Measurements from ENCODE around the gene GPT2. TPM values are rescaled to one million over a fixed set of nuclear protein-coding genes. Genes with fewer than 3 reads are reported as not detected.

The GPT2 gene
- total RNA-seq, 1 experiment from 2014 or later: 68.8 TPM

DNA sequence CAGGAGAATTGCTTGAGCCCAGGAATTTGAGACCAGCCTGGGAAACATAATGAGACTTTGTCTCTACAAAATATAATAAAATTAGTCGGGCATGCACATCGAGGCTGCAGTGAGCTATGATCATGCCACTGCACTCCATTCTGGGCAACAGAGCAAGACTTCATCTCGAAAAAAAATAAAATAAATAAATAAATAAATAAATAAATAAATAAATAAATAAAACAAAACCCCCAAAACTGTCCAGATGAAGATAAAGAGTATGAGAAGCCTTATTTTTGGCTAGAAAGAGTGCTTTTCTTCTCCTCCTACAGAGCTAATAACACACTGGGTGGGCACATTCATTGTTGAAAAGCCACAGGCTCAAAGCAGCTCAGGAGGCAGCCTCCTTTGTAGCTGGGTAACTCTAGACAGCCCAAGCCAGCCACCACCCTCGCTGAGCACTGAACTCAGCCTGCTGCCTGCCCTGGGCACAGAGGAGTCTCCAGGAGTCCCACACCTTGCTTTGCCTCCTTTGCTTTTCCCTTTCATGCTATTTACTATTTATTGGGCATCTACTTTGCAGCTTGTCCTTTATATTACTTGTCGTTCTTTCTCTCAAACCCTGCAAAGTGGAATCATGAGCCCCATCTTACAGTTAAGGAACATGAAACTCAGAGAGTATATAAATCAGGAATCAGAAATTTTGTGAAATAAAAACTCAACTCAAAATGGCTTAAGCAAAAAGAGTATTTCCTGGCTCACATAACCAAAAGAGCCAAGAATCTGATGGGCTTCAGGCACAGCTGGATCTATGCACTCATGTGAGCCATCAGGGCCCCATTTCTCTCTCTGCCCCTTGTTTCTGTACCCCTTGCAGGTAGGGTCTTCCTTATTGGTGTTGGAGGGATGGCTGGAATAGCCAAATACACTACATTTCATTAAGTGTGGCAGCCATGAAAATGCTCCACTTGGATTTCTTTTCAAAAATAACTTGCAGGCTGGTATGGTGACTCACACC, 35.1 kb upstream of the GPT2 start:
- WGBS (ENCODE audit: extremely low coverage, insufficient read length, low lambda C conversion rate): no CpG with 5 or more reads among the region's 5 CpGs
- H3K4me3 Mint-ChIP-seq: no peak overlapping the region
- Histone ChIP-seq H3K4me2 (ENCODE audit: insufficient read depth, insufficient read length, low read length) (no peak overlapping the region), H3K56ac (ENCODE audit: insufficient read length, low read depth, low read length) (no peak overlapping the region), H4K5ac (ENCODE audit: insufficient read length, low read depth, low read length) (no peak overlapping the region), H3K18ac (ENCODE audit: insufficient read length, low read depth, low read length) (no peak overlapping the region), H4K91ac (ENCODE audit: insufficient read length, low read depth, low read length) (no peak overlapping the region), H3K9me3 (ENCODE audit: control insufficient read depth, low read depth, low read length) (no peaks in the 10 kb centered on the region), H2BK20ac (ENCODE audit: low read depth, low read length, poor library complexity, severe bottlenecking) (no peak overlapping the region), H4K8ac (replicated peaks; ENCODE audit: insufficient read length, low read depth, low read length) (no peak overlapping the region), H3K4ac (ENCODE audit: low read depth, low read length) (no peak overlapping the region), H3K9ac (ENCODE audit: extremely low read depth, insufficient read length, low read length) (no peak overlapping the region), H3K79me1 (ENCODE audit: insufficient read depth, low read depth, low read length, poor library complexity, severe bottlenecking) (no peaks in the 10 kb centered on the region), H3K23me2 (ENCODE audit: insufficient read length, low read depth, low read length, poor library complexity, severe bottlenecking) (no peaks in the 10 kb centered on the region), H3K4me1 (ENCODE audit: insufficient read depth, low read length) (peaks cover under 1% of the 10 kb centered on the region; the same call in 1 of the 2 replicates), H4K20me1 (ENCODE audit: control insufficient read depth, insufficient read depth, insufficient read length) (no peaks in the 10 kb centered on the region), H2AK5ac (ENCODE audit: insufficient read length, low read length) (no peak overlapping the region), H2BK12ac (ENCODE audit: insufficient read length, low read depth, low read length) (no peak overlapping the region), H3K27me3 (ENCODE audit: insufficient read depth, low read length) (no peaks in the 10 kb centered on the region), H2AFZ (ENCODE audit: low read length) (no peak overlapping the region), H2BK120ac (ENCODE audit: low read depth, low read length, poor library complexity, severe bottlenecking) (no peak overlapping the region), H2BK15ac (ENCODE audit: low read depth, low read length) (no peak overlapping the region), H3K23ac (ENCODE audit: insufficient read length, low read depth, low read length) (no peak overlapping the region), H3K27ac (ENCODE audit: insufficient read length, low read depth, low read length) (no peak overlapping the region), H3K14ac (ENCODE audit: insufficient read depth, low read length) (no peak overlapping the region), H3T11ph (ENCODE audit: low read length) (no peak overlapping the region), H2BK5ac (ENCODE audit: insufficient read length, low read length) (no peak overlapping the region), H3K79me2 (ENCODE audit: insufficient read depth, low read length) (no peaks in the 10 kb centered on the region)
- H3K4me1 Mint-ChIP-seq: peaks cover 18 to 23% of the 10 kb centered on the region in 2 experiments
- no peaks in the 10 kb centered on the region for H3K27me3 Mint-ChIP-seq (ENCODE audit: low read depth)
- no peaks in the 10 kb centered on the region for H3K36me3 Mint-ChIP-seq (ENCODE audit: insufficient read depth in 1 of 3, low read depth in 3 of 3)
- TF ChIP-seq, protein P1, sequence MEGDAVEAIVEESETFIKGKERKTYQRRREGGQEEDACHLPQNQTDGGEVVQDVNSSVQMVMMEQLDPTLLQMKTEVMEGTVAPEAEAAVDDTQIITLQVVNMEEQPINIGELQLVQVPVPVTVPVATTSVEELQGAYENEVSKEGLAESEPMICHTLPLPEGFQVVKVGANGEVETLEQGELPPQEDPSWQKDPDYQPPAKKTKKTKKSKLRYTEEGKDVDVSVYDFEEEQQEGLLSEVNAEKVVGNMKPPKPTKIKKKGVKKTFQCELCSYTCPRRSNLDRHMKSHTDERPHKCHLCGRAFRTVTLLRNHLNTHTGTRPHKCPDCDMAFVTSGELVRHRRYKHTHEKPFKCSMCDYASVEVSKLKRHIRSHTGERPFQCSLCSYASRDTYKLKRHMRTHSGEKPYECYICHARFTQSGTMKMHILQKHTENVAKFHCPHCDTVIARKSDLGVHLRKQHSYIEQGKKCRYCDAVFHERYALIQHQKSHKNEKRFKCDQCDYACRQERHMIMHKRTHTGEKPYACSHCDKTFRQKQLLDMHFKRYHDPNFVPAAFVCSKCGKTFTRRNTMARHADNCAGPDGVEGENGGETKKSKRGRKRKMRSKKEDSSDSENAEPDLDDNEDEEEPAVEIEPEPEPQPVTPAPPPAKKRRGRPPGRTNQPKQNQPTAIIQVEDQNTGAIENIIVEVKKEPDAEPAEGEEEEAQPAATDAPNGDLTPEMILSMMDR (conservative IDR thresholded peaks at IDR 0.05): no peak
- no peak overlapping the region for H3K27ac Mint-ChIP-seq
- H3K9me3 Mint-ChIP-seq: no peaks in the 10 kb centered on the region
- DNase-seq: no peak
